Measurements from ENCODE around the gene RILPL2.
A peak's percentile ranks its signal among the peaks of the same experiment; 100 is the strongest.
"Not testable (repeated sequence)": the region's sequence is repeated elsewhere in the genome, so short reads cannot be mapped to it uniquely, and the experiment has no call there.

The RILPL2 gene, protein sequence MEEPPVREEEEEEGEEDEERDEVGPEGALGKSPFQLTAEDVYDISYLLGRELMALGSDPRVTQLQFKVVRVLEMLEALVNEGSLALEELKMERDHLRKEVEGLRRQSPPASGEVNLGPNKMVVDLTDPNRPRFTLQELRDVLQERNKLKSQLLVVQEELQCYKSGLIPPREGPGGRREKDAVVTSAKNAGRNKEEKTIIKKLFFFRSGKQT

GRCh38 chr12:123436017-123436964, at the start of gene RILPL2:
TSS of gene RILPL2 (minus strand) at chr12:123436684. CDS start at chr12:123436420, 264 bp downstream.
- peak; percentile 93 for DNase-seq

- DNase-seq = no peak
These were observed 49.3 kb upstream of the RILPL2 start for GRCh38 chr12:123485756-123486155.

DNA sequence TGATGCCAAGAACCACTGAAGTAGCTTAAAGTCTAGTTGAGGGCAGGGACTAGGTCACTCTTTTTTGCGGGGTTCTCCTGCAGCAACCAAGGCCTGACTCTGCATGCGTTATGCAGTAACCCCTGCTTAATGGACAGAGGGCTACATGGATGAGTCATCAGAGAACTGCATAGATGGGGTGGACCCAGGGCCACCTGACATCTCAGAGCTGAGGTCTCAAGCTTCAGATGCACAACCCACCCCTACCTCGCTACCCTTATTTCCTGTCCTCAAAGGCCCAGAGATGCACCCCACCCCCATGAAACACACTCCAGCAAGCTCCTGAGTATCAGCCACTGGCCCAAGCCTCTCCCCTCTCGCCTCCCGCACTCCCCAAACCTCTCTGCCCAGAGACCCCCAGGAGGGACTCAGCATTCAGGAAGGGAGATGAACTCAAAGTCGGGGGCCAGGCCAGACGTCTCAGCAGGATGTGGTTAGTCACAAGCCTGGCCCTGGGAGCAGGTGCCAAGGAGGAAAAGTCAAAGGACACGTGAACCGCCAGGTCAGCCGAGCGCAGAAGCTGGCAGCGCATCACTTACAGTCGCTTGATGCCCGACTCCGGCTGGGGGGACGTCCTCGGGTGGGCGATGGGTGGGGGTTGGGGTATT, 47.2 kb upstream of the RILPL2 start:
- no peak for DNase-seq

GRCh38 chr12:123482876-123483275, 46.4 kb upstream of the RILPL2 start:
- DNase-seq = no peak

DNA sequence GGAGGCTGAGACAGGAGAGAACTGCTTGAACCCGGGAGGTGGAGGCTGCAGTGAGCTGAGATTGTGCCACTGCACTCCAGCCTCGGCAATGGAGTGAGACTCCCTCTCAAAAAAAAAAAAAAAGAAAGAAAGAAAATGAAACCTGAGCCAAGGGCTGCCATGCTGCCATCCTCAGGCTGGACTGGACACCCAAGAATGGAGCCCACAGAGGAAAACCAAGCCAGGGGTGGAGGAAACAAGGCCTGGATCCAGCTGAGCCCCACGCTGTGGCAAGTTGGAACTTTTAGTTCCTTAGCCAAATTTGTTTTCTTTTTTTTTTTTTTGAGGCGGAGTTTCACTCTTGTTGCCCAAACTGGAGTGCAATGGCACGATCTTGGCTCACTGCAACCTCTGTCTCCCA, 44.8 kb upstream of the RILPL2 start:
- DNase-seq = not testable (repeated sequence)

- no peak for DNase-seq
These were observed 43.1 kb upstream of the RILPL2 start for GRCh38 chr12:123479442-123480180.

DNA sequence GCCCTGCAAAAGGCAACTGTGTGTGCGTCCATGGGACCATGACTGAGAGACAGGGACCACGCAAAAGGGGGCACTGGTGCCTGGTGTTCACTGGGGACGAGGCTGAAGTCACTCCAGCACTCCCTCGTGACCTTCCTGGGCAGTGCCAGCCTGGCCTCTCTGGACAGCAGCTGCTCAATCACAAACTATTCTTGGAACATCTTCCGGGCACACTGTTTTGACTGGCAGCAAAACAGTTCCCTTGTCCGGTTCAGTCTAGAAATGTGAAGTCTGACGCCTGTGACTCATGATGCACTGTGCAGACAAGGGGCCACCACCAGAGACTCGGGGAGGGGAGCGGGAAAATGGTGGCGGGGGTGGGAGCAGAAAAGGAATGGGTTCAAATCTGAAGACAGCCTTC, 42.3 kb upstream of the RILPL2 start:
- no peak for DNase-seq

GRCh38 chr12:123478069-123478468, 41.6 kb upstream of the RILPL2 start:
- no peak for DNase-seq

GRCh38 chr12:123475246-123475703, 38.8 kb upstream of the RILPL2 start:
- DNase-seq = no peak

DNA sequence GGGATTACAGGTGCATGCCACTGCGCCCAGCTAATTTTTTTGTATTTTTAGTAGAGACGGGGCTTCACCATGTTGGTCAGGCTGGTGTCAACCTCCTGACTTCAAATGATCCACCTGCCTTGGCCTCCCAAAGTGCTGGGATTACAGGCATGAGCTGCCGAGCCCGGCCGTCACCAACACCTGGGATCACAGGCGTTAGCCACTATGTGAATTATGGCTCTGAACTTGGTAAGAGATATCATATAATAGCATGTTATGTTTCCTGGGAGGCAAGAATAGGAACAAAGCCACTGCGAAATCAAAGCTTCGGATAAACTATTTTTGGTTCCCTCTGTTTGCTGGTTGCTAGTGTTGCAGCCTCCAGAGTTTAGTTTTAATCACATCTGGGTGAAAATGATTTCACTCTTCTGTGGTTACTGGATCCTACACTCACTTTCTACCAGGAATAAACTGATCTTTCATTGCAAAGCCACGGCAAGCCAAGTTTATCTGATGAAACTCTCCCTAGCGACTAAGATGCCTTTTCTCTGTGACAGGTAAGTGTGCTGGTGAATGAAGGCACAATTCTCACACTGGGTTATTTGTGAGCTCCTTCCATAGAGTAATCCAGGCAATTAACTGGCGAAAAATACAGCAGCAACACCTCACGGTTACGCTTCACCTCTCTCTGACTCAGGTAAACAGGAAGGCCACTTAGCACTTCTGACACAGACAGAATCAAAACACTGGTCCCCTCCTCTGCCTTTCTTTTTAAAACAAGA, 38.2 kb upstream of the RILPL2 start:
- no peak for DNase-seq

DNA sequence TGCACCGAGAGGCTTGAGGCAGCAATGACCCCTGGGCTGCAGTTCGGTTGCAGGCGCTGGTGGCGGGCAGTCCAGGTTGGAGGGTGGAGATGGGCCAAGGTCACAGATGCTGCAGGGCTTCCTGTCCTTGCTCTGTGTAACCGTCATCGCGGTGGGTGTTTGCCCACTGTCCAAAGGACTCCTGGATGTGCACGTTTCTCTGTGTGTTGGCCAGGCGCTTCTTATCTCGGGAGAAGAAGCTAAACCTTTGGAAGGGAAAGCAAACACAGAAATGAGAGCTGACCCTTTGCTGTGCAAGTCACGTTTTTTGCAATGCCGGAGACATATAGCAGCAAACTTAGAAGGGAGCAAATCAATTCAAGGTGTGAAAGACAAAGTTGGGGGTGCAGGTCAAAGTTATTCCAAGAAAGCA, 36.0 kb upstream of the RILPL2 start:
- no peak for DNase-seq

GRCh38 chr12:123471374-123472068, 35.0 kb upstream of the RILPL2 start:
- no peak for DNase-seq

GRCh38 chr12:123469978-123470377, 33.5 kb upstream of the RILPL2 start:
- DNase-seq = no peak

DNA sequence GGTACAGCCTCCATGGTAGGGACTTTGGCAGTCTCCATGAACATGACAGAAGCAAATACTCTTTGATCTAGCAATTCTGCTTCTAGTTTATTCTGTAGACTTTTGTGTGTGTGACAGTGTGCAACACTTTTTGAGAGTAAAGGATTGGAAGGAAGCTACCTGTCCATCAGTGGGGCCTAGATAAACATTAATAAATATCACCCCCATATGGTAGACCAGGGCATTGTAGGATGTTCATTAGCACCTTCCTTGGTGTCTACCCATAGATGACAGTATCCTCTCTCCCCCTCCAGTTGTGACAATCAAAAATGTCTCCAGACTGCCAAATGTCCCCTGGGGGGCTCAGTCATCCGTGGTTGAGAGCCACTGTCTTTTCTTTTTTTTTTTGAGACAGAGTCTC, 32.3 kb upstream of the RILPL2 start:
- DNase-seq = no peak

- no peak for DNase-seq
These were observed 28.6 kb upstream of the RILPL2 start for GRCh38 chr12:123465084-123465483.

GRCh38 chr12:123463174-123463573, 26.7 kb upstream of the RILPL2 start:
- DNase-seq = not testable (repeated sequence)

DNA sequence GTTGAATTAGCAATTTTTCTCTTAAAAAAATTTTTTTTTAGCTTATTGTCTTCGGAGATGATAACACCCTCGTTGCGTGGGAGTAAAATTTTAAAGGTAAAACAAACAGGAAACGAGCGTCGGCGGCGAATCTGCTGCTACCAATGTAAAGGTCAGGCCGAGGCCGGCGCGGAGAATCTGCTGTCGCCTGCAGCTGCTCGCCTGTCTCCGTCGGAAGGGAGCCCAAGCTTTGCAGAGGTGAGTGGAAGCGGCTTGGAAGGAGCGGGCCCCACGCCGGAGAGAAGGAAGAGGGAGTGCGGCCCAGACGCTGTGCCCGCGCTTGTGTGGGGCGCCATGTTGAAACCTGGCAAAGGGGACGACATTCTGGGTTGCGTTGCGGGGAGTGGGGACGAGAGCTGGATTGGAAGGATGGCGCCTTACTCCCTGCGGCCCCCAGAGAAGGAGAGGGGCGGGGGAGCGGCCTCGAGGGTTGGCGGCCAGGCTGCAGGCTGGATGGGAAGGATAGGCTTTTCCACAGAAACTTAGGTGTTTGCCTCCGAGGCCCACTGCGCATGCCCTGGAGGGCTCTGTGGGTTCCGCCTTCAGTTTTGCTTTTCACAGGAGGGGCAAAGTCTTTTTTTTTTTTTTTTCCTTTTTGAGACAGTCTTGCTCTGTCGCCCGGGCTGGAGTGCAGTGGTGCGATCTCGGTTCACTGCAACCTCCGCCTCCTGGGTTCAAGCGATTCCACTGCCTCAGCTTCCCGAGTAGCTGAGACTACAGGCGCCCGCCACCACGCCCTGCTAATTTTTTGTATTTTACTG, 21.7 kb upstream of the RILPL2 start, which contains the start of gene SNRNP35:
Gene SNRNP35 (plus strand): TSS at position 160 of the 800 bp plus-strand sequence. CDS start 7,402 bp downstream, outside the sequence.
- peak; percentile 82 for DNase-seq

DNA sequence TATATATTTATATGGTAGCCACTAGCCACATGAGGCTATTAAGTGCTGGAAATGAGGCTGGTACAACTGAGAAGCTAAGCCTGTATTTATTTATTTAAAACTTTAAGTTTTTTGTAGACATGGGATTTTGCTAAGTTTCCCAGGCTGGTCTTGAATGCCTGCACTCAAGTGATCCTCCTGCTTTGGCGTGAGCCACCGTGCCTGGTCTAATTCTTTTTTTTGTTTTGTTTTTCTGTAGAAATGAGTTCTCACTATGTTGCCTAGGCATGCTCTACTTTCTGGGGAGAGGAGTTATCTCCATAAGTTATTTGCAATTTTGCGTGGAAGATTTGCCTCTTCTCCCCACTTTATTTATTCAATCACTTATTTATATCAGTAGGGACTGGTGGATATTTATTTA, 16.7 kb upstream of the RILPL2 start:
- DNase-seq = no peak

DNA sequence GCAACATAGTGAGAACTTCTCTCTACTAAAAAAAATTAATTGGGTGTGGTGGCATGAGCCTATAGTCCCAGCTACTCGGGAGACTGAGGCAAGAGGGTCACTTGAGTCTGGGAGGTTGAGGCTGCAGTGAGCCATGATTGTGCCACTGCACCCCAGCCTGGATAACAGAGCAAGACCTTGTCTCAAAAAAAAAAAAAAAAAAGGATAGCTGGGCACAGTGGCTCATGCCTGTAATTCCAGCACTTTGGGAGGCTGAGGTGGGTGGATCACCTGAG, 15.7 kb upstream of the RILPL2 start:
- not testable (repeated sequence) for DNase-seq

DNA sequence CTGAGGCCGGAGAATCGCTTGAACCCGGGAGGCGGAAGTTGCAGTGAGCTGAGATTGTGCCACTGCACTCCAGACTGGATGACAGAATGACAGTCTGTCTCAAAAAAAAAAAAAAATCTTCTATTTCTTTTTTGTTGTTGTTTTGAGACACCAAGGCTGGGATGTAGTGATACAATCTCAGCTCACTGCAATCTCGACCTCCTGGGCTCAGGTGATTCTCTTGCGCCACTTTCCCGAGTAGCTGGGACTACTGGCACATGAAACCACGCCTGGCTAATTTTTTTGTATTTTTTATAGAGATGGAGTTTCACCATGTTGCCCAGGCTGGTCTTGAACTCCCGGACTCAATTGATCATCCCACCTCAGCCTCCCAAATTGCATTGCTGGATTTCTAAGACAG, 14.2 kb upstream of the RILPL2 start:
- no peak for DNase-seq

DNA sequence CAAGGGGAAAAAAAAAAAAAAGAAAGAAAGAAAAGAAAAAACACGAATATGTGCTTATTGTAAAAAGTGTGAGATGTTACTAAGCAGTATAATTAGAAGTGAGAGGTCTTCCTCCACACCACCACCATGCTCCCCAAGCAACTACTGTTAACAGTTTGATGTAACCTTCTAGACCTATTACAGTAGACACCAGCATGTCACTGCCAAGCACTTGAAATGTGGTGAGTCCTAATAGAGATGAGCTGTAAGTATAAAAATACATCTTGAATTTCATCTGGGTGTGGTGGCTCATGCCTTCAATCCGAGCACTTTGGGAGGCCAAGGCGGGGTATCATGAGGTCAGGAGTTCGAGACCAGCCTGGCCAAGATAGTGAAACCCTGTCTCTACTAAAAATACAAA, 13.4 kb upstream of the RILPL2 start:
- no peak for DNase-seq

Measured in stimulated activated naive CD4-positive, alpha-beta T cell treated with Interleukin-2 at 50 U/mL for 16 hours (primary cell).